GM12873 (cell line): Measurements from ENCODE around the gene YTHDF2.
A peak's percentile ranks its signal among the peaks of the same experiment; 100 is the strongest.

Source experiments
- TF ChIP-seq, protein P1 (sequence below): IDR thresholded peaks from 2 replicates; pipeline ENCODE4 v1.5.1; 2012; ENCODE audit warnings: low read depth, mild to moderate bottlenecking, moderate library complexity, low read length, control low read depth; ENCODE audit not compliant: insufficient read depth; ENCODE audit errors: missing control alignments

YTHDF2 gene

GRCh38 chr1:28783363-28783762, 46.6 kb downstream of the YTHDF2 start:
- TF ChIP-seq, protein P1, sequence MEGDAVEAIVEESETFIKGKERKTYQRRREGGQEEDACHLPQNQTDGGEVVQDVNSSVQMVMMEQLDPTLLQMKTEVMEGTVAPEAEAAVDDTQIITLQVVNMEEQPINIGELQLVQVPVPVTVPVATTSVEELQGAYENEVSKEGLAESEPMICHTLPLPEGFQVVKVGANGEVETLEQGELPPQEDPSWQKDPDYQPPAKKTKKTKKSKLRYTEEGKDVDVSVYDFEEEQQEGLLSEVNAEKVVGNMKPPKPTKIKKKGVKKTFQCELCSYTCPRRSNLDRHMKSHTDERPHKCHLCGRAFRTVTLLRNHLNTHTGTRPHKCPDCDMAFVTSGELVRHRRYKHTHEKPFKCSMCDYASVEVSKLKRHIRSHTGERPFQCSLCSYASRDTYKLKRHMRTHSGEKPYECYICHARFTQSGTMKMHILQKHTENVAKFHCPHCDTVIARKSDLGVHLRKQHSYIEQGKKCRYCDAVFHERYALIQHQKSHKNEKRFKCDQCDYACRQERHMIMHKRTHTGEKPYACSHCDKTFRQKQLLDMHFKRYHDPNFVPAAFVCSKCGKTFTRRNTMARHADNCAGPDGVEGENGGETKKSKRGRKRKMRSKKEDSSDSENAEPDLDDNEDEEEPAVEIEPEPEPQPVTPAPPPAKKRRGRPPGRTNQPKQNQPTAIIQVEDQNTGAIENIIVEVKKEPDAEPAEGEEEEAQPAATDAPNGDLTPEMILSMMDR = peak; percentile 9

DNA sequence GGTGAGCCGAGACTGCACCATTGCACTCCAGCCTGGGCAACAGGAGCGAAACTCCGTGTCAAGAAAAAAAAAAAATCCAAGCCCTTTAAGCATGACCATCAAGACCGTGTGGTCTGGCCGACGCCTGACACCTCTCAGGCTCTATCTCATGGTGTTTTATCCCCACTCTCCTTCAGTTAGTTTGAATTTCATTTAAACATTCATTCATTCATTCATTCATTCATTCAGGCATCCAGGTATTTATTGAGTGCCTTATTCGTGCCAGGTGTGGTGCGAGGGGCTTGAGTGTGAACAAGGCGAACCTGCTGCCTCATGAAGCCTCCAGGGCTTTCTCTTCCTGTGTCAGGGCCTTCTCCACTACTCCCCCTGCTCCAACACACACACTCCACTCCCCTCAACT, 52.7 kb downstream of the YTHDF2 start:
- TF ChIP-seq, protein P1 = no peak

- TF ChIP-seq, protein P1 = no peak
Observed at GRCh38 chr1:28789816-28790215, 53.1 kb downstream of the YTHDF2 start.

GRCh38 chr1:28790377-28791035, 53.8 kb downstream of the YTHDF2 start:
- TF ChIP-seq, protein P1 = no peak

DNA sequence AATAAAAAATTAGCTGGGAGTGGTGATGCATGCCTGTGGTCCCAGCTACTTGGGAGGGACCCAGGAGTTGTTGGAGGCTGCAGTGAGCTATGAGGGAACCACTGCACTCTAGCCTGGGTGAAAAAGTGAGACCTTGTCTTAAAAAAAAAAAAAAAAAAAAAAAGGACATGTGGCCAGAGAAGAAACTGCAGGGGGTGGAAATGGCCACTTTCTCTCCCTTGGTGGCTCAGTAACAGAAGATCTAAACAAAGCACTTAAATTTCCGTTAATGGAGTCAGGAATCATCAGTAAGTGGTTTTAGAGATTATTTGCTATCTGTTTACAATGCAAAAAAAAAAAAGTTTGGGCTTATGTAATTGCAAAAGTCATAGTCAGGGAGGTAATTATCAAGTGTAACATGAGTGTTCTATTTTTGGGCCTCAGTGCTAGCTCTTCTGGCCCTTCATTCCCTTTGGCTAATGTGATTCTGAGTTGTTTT, 55.9 kb downstream of the YTHDF2 start:
- TF ChIP-seq, protein P1 = peak; percentile 35

DNA sequence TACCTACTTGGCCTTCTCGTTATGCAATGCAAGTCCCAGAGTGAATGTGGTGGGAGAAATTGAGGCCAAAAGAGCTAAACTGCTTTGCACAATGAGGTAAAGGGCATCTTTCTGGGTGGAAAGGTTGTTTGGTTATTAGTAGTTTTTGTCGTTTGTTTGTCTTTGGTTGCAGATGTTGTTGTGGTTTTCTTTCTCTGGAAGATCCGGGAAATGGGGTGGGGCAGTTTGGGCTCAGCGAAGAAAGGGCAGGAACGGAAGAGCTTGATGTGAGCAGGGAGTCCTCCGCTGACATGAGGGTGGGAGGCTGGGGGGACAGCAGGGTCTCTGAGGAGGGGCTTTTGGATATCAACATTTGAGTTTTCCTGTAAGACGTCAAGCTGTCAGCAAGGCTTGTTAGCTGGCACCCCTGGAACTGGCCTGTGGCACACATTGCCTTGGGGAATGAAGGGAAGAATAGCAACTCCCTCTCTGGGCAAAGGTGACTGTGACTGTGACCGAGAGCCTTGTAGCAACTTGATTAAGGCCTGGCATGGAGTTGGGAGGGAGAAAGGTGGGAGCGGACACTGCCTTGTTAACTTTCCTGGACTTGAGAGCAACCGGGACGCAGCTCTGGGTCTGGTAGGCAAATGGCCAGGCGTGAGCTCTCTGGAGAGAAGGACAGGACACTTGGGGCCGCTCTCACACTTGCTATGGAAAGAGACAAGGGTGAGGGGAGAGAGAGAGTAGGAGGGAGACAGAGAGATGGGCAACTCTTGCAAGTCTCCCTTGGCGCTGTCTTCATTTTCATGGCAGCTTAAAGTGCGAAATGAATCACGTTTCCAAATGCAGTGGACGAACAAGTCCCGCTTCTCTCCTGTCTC, 59.8 kb downstream of the YTHDF2 start:
- TF ChIP-seq, protein P1 = no peak

GRCh38 chr1:28800324-28800723, 63.6 kb downstream of the YTHDF2 start:
- TF ChIP-seq, protein P1 = no peak
